ENCODE data around the gene RPL35. TPM values are rescaled to one million over a fixed set of nuclear protein-coding genes. Genes with fewer than 3 reads are reported as not detected.

Gene RPL35
- total RNA-seq, 4 donors from 2014 or later, result 1,125 to 3,077 (median 1,901) TPM

DNA sequence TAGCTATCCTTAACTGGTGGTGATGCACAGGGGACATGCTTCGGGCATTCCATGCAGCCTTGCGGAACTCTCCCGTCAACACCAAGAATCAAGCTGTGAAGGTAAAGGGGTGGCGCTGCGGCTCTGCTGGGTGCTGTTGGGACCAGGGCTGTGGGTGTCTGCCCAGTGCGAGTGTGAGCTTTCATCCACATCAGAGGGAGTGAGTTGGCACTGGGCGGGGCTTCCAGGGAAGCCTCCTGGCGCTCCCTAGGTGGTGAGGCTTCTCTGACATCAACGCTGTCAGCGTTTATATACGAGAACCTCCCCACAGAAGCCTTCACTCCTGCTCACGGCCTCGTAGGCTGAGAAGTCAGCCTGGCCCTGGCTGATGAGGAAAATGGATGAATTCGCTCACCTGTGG lies 11.9 kb upstream of the RPL35 start:
- Histone ChIP-seq H3K27ac (replicated peaks in 1 of 4) (peak overlapping the region in 2 of 4 donors; percentile 57 to 98), H3K36me3 (peaks cover 25 to 55% (median 53%) of the 10 kb centered on the region in 4 donors), H3K27me3 (no peaks in the 10 kb centered on the region), H3K4me1 (peaks cover 40 to 54% (median 48%) of the 10 kb centered on the region in 4 donors), H3K4me3 (no peak overlapping the region), H3K9me3 (no peaks in the 10 kb centered on the region)
- TF ChIP-seq, protein P1, sequence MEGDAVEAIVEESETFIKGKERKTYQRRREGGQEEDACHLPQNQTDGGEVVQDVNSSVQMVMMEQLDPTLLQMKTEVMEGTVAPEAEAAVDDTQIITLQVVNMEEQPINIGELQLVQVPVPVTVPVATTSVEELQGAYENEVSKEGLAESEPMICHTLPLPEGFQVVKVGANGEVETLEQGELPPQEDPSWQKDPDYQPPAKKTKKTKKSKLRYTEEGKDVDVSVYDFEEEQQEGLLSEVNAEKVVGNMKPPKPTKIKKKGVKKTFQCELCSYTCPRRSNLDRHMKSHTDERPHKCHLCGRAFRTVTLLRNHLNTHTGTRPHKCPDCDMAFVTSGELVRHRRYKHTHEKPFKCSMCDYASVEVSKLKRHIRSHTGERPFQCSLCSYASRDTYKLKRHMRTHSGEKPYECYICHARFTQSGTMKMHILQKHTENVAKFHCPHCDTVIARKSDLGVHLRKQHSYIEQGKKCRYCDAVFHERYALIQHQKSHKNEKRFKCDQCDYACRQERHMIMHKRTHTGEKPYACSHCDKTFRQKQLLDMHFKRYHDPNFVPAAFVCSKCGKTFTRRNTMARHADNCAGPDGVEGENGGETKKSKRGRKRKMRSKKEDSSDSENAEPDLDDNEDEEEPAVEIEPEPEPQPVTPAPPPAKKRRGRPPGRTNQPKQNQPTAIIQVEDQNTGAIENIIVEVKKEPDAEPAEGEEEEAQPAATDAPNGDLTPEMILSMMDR (IDR thresholded peaks at IDR 0.05), result no peak
- TF ChIP-seq POLR2AphosphoS5 (IDR thresholded peaks at IDR 0.05), result no peak
- no peak for TF ChIP-seq POLR2A (IDR thresholded peaks at IDR 0.05; ENCODE audit: low read depth)
- 89% methylated on average over 10 of the region's 14 CpGs for WGBS
- intact Hi-C loops (cut with DNase I), result no loop called here
- no peak for DNase-seq (ENCODE audit: extremely low spot score)

DNA sequence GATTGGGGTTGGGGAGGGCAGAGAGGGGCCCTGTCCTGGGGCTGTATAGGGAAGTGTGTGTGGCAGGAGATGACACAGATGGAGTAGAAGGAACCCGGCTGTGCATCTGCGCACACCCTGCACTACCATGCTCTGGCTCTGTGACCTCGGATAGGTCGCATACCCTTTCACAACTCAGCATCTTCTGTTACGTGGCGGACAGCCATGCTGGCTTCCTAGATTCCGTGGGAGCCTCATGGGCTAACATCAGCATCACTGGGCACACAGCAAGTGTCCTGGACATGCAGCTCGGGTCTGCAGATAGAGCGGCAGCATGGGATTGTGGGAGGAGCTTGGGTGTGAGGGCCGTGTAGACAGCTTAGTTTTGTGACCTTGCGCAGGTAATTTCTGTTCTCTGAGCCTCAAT lies 9.4 kb upstream of the RPL35 start:
- H3K4me1 ChIP-seq, result peaks cover 50 to 65% (median 56%) of the 10 kb centered on the region in 4 donors
- 71% methylated on average over 11 of the region's 11 CpGs for WGBS
- no peaks in the 10 kb centered on the region for H3K27me3 ChIP-seq
- peaks cover 15 to 30% (median 28%) of the 10 kb centered on the region in 4 donors for H3K36me3 ChIP-seq
- no peak overlapping the region for H3K4me3 ChIP-seq
- DNase-seq (ENCODE audit: extremely low spot score), result no peak
- H3K27ac ChIP-seq (replicated peaks in 1 of 4), result peak overlapping the region in 3 of 4 donors; percentile 57 to 98 (median 88)
- no peaks in the 10 kb centered on the region for H3K9me3 ChIP-seq
- TF ChIP-seq, protein P1 (IDR thresholded peaks at IDR 0.05), result no peak
- no peak for TF ChIP-seq POLR2AphosphoS5 (IDR thresholded peaks at IDR 0.05)
- no peak for TF ChIP-seq POLR2A (IDR thresholded peaks at IDR 0.05; ENCODE audit: low read depth)
- TF ChIP-seq EP300 (IDR thresholded peaks at IDR 0.05), result no peak
- intact Hi-C loops (cut with DNase I), result no loop called here

DNA sequence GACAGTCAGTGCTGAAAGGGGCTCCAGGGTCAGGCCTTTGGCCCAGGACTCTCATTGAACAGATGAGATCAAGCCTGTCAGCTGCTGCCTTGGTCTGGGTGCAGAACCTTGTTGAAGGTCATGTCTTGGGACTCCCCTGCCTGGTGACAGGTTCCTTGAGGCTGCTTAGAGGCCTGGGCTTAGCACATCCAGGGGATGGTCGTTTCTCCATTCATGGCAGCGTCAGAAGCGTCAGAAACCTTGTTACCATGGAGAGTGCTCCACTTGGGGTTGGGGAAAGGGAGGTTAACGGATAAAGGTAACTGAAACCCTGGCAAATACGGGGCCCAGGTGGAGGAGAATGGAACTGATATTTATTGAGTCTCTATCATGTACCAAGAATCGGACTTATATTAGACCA lies 9.0 kb upstream of the RPL35 start:
- DNase-seq (ENCODE audit: extremely low spot score), result no peak
- H3K27me3 ChIP-seq, result no peaks in the 10 kb centered on the region
- no peaks in the 10 kb centered on the region for H3K9me3 ChIP-seq
- H3K36me3 ChIP-seq, result peaks cover 11 to 26% (median 24%) of the 10 kb centered on the region in 4 donors
- intact Hi-C loops (cut with DNase I), result no loop called here
- peak overlapping the region; percentile 74 to 94 (median 88) for H3K4me3 ChIP-seq
- H3K27ac ChIP-seq (replicated peaks in 1 of 4), result peak overlapping the region; percentile 88 to 98 (median 92)
- TF ChIP-seq POLR2A (IDR thresholded peaks at IDR 0.05; ENCODE audit: low read depth), result no peak
- peaks cover 50 to 65% (median 56%) of the 10 kb centered on the region in 4 donors for H3K4me1 ChIP-seq
- WGBS, result 56% methylated on average over 6 of the region's 6 CpGs

DNA sequence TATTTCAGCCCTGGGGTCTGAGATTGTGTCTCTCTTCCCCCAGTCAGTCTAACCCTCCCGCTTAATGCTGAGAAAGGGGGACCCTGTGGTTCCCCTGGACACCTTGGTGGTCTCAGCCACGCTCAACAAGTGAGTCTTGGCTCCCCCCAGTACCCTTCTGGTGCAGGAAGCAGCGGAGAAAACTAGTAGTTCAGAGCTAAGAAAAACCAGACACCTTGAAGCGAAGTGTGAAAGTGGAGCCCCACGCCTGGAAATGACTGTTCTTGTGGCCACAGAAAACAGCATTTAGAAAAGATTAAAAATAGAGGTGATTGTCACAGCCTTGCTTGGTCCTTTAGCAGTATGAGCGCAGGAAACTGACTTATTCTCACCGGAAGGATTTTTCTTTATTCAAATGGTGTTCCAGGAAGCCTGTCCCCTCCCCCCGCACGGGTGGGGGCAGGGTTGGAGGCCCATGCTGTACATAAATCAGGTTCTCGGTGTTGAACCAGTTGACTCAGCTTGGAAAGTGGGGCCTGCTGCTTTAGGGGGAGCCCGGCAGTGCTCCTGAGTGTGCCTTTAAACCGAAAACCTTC lies 8.3 kb upstream of the RPL35 start:
- H3K9me3 ChIP-seq, result no peaks in the 10 kb centered on the region
- intact Hi-C loops (cut with DNase I), result loop anchor here (10.0 kb wide), 1 partner anchor 325 kb away; no protein-coding TSS in a partner anchor
- H3K4me3 ChIP-seq, result peak overlapping the region; percentile 74 to 94 (median 88)
- H3K36me3 ChIP-seq, result peaks cover 4 to 19% (median 17%) of the 10 kb centered on the region in 4 donors
- peak overlapping the region; percentile 88 to 98 (median 92) for H3K27ac ChIP-seq (replicated peaks in 1 of 4)
- no peak for DNase-seq (ENCODE audit: extremely low spot score)
- no peak for TF ChIP-seq POLR2A (IDR thresholded peaks at IDR 0.05; ENCODE audit: low read depth)
- no peak for TF ChIP-seq EP300 (IDR thresholded peaks at IDR 0.05)
- TF ChIP-seq, protein P1 (IDR thresholded peaks at IDR 0.05), result no peak
- peak in 1 of 2 donors; percentile 48 for TF ChIP-seq POLR2AphosphoS5 (IDR thresholded peaks at IDR 0.05)
- WGBS, result 6% methylated on average over 11 of the region's 12 CpGs
- H3K27me3 ChIP-seq, result no peaks in the 10 kb centered on the region
- peaks cover 50 to 65% (median 56%) of the 10 kb centered on the region in 4 donors for H3K4me1 ChIP-seq

DNA sequence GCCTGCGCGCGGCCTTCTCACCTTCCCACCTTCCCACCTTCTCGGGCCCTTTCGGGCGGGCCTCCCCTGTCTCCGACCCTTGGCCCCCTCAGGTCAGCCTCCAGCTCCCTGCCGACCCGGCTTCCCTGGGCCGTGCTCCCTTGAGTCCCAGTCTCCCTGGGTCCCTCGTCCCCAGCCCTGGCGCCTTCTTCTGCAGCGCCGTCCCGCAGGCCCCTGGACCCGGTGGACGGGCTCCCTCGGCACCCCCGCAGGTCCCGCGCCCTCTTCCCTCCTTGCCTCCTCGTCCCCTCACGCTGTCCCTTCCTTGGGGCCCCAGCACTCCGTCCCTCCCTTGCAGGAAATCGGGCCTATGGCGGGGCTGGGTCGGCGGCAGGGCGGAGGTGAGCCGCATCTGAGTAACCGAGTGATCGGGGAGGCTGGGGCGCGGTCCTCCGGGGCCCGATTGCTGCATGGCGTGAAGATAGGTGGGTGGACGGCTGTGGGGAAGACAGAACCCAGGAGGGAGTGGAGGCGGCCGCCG lies 7.8 kb upstream of the RPL35 start:
- Histone ChIP-seq H3K9me3 (no peaks in the 10 kb centered on the region), H3K36me3 (peaks cover 0 to 14% (median 12%) of the 10 kb centered on the region in 4 donors), H3K27ac (replicated peaks in 1 of 4) (peak overlapping the region; percentile 88 to 98 (median 92)), H3K4me3 (peak overlapping the region; percentile 74 to 94 (median 88)), H3K27me3 (no peaks in the 10 kb centered on the region), H3K4me1 (peaks cover 50 to 64% (median 56%) of the 10 kb centered on the region in 4 donors)
- under 1% methylated on average over 25 of the region's 41 CpGs for WGBS
- no peak for DNase-seq (ENCODE audit: extremely low spot score)
- intact Hi-C loops (cut with DNase I), result loop anchor here (10.0 kb wide), 1 partner anchor 325 kb away; no protein-coding TSS in a partner anchor
- no peak for TF ChIP-seq POLR2A (IDR thresholded peaks at IDR 0.05; ENCODE audit: low read depth)
- TF ChIP-seq, protein P1 (IDR thresholded peaks at IDR 0.05), result no peak
- TF ChIP-seq EP300 (IDR thresholded peaks at IDR 0.05), result no peak
- no peak for TF ChIP-seq POLR2AphosphoS5 (IDR thresholded peaks at IDR 0.05)
